Ovary (tissue), 9 donors: ENCODE measurements around the gene HOXA13. TPM values are rescaled to one million over a fixed set of nuclear protein-coding genes. Genes with fewer than 3 reads are reported as not detected.

ENCODE experiments used
- DNase-seq, 5 donors: peaks; one replicate each; pipeline ENCODE4 v3.0.0-alpha.2; 2019 to 2020
- H3K27ac ChIP-seq, 2 donors: fragments of 200-600 bp; one replicate each; pipeline versions ENCODE4 v1.5.1 to v1.8.0; 2019 to 2022
- H3K27me3 ChIP-seq: fragments of 200-600 bp; one replicate; pipeline ENCODE4 v1.8.0; 2022
- H3K36me3 ChIP-seq: fragments of 200-600 bp; sonication (generic); one replicate; pipeline ENCODE4 v1.5.1; 2019
- H3K4me1 ChIP-seq: one replicate; pipeline ENCODE4 v1.8.1; 2013; ENCODE audit warnings: mild to moderate bottlenecking, moderate library complexity; ENCODE audit not compliant: insufficient read depth
- H3K4me3 ChIP-seq: fragments of 200-600 bp; sonication (generic); one replicate; pipeline ENCODE4 v1.5.1; 2017
- H3K9me3 ChIP-seq, 2 donors: fragments of 200-600 bp in 1 of 2; sonication (generic) in 1 of 2; one replicate each; pipeline versions ENCODE4 v1.5.1 to v1.8.1; 2013 to 2019; ENCODE audit warnings: mild to moderate bottlenecking in 1 of 2, moderate library complexity in 1 of 2
- CTCF ChIP-seq, 3 donors: fragments of 450-650 bp in 2 of 3; fragments of 200-600 bp in 1 of 3; IDR thresholded peaks; one replicate each; pipeline versions ENCODE4 v1.5.1 to v1.8.0; 2016 to 2022; ENCODE audit warnings: antibody characterized with exemption in 3 of 3, mild to moderate bottlenecking in 1 of 3
- EP300 ChIP-seq: sonication (generic); formaldehyde crosslinking; IDR thresholded peaks from one replicate; pipeline ENCODE4 v1.6.1; 2017; ENCODE audit warnings: antibody characterized with exemption
- POLR2A ChIP-seq: fragments of 450-650 bp; IDR thresholded peaks from one replicate; pipeline ENCODE4 v1.6.1; 2017; ENCODE audit warnings: antibody characterized with exemption, mild to moderate bottlenecking, moderate library complexity
- WGBS, 3 donors: extraction: QIAGEN DNeasy Blood & Tissue Kit in 1 of 3; methylation state at CpG; one replicate each; pipeline versions ENCODE4 v1.1.5 to v1.1.7; 2013 to 2017; 5-methylcytosine and 5-hydroxymethylcytosine counted together
- intact Hi-C, 4 donors: fragments of 100-400 bp; cut with DNase I; formaldehyde crosslinking; loops; one replicate each; pipeline versions ENCODE4 v1.11.0 to v1.15.1; 2022 to 2023
- polyA plus RNA-seq, 2 donors: library from polyadenylated mRNA; stranded (reverse); fragments of 200-250 nt in 1 of 2; fragments of 350-450 nt in 1 of 2; fragmentation: Illumina TruSeq in 1 of 2; extraction: RNeasy Lipid Tissue Mini Kit (QIAGEN cat#74804) in 1 of 2; gene quantifications; one replicate each; pipeline ENCODE4 v1.2.3, GENCODE V29; 2013 to 2014
- total RNA-seq, 7 donors: library from RNA; depleted of rRNA in 2 of 7; stranded (reverse); fragments of >200 nt in 2 of 7; fragmentation: NEBNext Ultra II Directional in 3 of 7; extraction: Animal tissue kit (Norgen Biotek cat#: 25700) in 3 of 7; gene quantifications; one replicate each; pipeline versions ENCODE4 v1.1.0 to v1.2.4, GENCODE V29; 2016 to 2023
- donor health status: DM: no; HTN: no; CAD: no; lungs with moderate emphysema.
- donor health status: DM: no; HTN: no; CAD: no.
- donor health status: Bipolar disorder and iron deficiency.
- donor health status: DM: yes; HTN: yes; CAD: no.
- donor health status: DM: no; HTN: no; CAD: no.
- donor health status: DM: yes; HTN: yes; CAD: no.

HOXA13 gene
- total and polyA plus RNA-seq, 9 donors: 0.07 TPM; not detected in 8

DNA sequence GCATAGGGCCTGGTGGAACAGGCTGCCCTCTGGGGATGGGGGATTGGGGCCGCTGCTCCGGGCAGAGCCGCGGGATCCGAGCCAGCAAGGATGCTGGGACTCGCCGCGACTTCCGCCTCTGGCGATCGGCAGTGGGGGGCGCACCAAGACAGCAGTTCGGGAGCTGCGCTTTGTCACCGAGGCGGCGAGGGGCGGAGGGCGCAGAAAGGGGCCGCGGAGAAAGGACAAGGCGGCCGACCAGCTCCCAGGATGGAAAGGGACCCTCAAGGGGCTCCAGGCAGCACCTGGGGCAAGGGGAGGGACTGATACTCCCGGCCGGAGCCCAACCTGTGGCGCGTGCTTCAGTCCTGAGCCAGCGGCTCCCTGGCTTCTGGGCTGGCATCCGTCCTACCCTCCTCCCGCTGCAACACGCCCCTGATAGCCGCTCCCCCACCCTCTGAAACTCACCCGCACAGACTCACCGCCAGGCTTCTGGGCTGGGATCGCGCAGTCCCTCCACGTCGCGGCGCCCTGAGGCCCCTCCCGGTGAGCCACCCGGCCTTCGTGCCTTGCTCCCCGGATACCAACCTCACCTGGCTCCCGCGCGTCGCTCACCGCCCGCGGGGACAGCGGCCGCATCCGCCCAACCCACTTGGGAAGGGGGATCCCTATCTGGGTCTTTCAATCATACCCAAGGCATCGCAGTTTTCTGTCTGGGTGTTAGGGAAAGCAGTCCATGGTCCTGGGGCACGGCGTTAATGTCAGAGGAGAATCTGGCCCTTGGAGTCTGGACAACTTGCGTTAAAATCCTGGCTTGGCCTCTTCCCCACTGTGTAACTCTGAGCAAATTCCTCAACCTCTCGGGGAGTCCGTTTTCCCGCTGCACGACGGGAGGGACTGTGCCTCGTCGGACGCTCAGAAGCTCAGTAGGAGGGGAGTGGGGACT is 35.8 kb upstream of the HOXA13 start:
- H3K27ac ChIP-seq: no peak overlapping the region
- peak in 2 of 5 donors; percentile 45 to 58 for DNase-seq
- WGBS, 3 donors: 2 to 9% (median 4%) methylated on average over 62 to 66 of the region's 66 CpGs
- peaks cover 7% of the 10 kb centered on the region for H3K4me1 ChIP-seq
- H3K4me3 ChIP-seq: peak overlapping the region; percentile 35
- H3K36me3 ChIP-seq: no peaks in the 10 kb centered on the region
- intact Hi-C loops: no loop called here
- H3K27me3 ChIP-seq: no peaks in the 10 kb centered on the region
- no peak for TF ChIP-seq POLR2A
- TF ChIP-seq EP300: no peak
- no peak for TF ChIP-seq CTCF (IDR thresholded peaks at IDR 0.05)
- H3K9me3 ChIP-seq: no peaks in the 10 kb centered on the region

DNA sequence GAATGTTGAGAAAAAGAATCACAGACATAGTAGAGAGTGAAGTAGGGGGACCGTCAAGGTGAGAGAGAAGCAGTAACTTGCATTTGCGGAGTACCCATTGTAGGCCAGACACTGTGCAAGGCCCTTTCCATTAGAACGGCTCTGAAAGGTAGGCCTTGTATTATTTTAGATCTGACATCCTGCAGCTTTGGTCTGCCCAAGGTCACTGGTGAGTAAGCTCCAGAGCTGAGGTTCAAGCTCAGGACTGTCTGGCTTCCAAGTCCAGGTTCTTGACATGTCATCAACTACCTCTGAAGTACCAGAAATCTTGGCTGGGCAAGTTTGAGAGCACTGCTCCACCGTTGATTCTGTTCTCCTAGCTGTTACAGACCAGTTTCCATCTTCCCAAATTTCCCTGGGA is 29.6 kb upstream of the HOXA13 start:
- no peaks in the 10 kb centered on the region for H3K9me3 ChIP-seq
- no peaks in the 10 kb centered on the region for H3K4me1 ChIP-seq
- no peak overlapping the region for H3K4me3 ChIP-seq
- DNase-seq: no peak
- intact Hi-C loops: loop anchor here in 1 of 4 donors (5.0 kb wide), 1 partner anchor 263 kb away; no protein-coding TSS in a partner anchor
- H3K27ac ChIP-seq: no peak overlapping the region
- 80 to 86% (median 85%) methylated on average over 4 of the region's 4 CpGs for WGBS, 3 donors
- H3K36me3 ChIP-seq: no peaks in the 10 kb centered on the region
- TF ChIP-seq CTCF (IDR thresholded peaks at IDR 0.05): no peak
- no peak for TF ChIP-seq EP300
- TF ChIP-seq POLR2A: no peak
- no peaks in the 10 kb centered on the region for H3K27me3 ChIP-seq

GRCh38 chr7:27224983-27225934 is 25.4 kb upstream of the HOXA13 start:
- intact Hi-C loops: loop anchor here in 1 of 4 donors (5.0 kb wide), 1 partner anchor 267 kb away; no protein-coding TSS in a partner anchor
- no peaks in the 10 kb centered on the region for H3K27me3 ChIP-seq
- 10 to 13% (median 11%) methylated on average over 61 of the region's 61 CpGs for WGBS, 3 donors
- no peaks in the 10 kb centered on the region for H3K36me3 ChIP-seq
- no peak overlapping the region for H3K27ac ChIP-seq
- no peaks in the 10 kb centered on the region for H3K4me1 ChIP-seq
- H3K9me3 ChIP-seq: no peaks in the 10 kb centered on the region
- DNase-seq: no peak
- TF ChIP-seq CTCF (IDR thresholded peaks at IDR 0.05): no peak
- TF ChIP-seq EP300: no peak
- TF ChIP-seq POLR2A: no peak
- H3K4me3 ChIP-seq: no peak overlapping the region

GRCh38 chr7:27223941-27224575 is 24.2 kb upstream of the HOXA13 start:
- H3K9me3 ChIP-seq: no peaks in the 10 kb centered on the region
- no peak overlapping the region for H3K27ac ChIP-seq
- H3K4me3 ChIP-seq: no peak overlapping the region
- H3K27me3 ChIP-seq: no peaks in the 10 kb centered on the region
- DNase-seq: no peak
- H3K4me1 ChIP-seq: no peaks in the 10 kb centered on the region
- intact Hi-C loops: no loop called here
- no peaks in the 10 kb centered on the region for H3K36me3 ChIP-seq
- TF ChIP-seq EP300: no peak
- TF ChIP-seq POLR2A: no peak
- TF ChIP-seq CTCF (IDR thresholded peaks at IDR 0.05): no peak
